PC-9 (cell line): ENCODE measurements around the gene ATAD3B. TPM values are rescaled to one million over a fixed set of nuclear protein-coding genes. Genes with fewer than 3 reads are reported as not detected.

Experiments
- BruUV-seq: library from RNA; stranded (reverse); fragments of 400-500 nt; replicated peaks from 2 replicates; lab custom pipeline; 2021; lab: Mats Ljungman, UMichigan
- CTCF ChIA-PET: fragments of 300-600 bp; sonication (Branson Sonifier 250); formaldehyde crosslinking; loops from one replicate; lab custom pipeline; 2022; ENCODE audit warnings: antibody characterized with exemption; lab: Charles Lee
- POLR2A ChIA-PET: fragments of 300-600 bp; sonication (Branson Sonifier 250); formaldehyde crosslinking; loops from one replicate; lab custom pipeline; 2022; ENCODE audit warnings: antibody characterized with exemption; ENCODE audit not compliant: unreplicated experiment; lab: Charles Lee
- DNase-seq, 2 experiments: peaks; one replicate each; pipeline versions ENCODE4 v3.0.0 to v3.0.0-alpha.2; 2015 to 2022; ENCODE audit warnings: mixed read lengths in 1 of 2
- H2AFZ ChIP-seq: fragments of 200-600 bp; sonication (generic); 2 replicates; pipeline ENCODE4 v1.8.1; 2017; ENCODE audit warnings: antibody characterized with exemption
- H3F3A ChIP-seq: fragments of 200-600 bp; sonication (generic); 2 replicates; pipeline ENCODE4 v1.8.1; 2017; ENCODE audit warnings: antibody characterized with exemption, mild to moderate bottlenecking, low read depth; ENCODE audit not compliant: insufficient read depth
- H3K27ac ChIP-seq: fragments of 200-600 bp; sonication (generic); 2 replicates; pipeline ENCODE4 v1.6.1; 2016; ENCODE audit warnings: mixed run types
- H3K27me3 ChIP-seq: fragments of 200-600 bp; sonication (generic); 2 replicates; pipeline ENCODE4 v1.6.1; 2016; ENCODE audit warnings: low read depth, mixed run types; ENCODE audit not compliant: insufficient read depth
- H3K36me3 ChIP-seq: fragments of 200-600 bp; sonication (generic); 2 replicates; pipeline ENCODE4 v1.6.1; 2016; ENCODE audit warnings: low read depth, mixed run types
- H3K4me1 ChIP-seq: fragments of 200-600 bp; sonication (generic); replicated peaks from 2 replicates; pipeline ENCODE4 v1.6.1; 2016; ENCODE audit warnings: mixed run types; ENCODE audit not compliant: insufficient read depth
- H3K4me2 ChIP-seq: fragments of 200-600 bp; sonication (generic); 2 replicates; pipeline ENCODE4 v1.6.1; 2017; ENCODE audit warnings: mixed run types
- H3K4me3 ChIP-seq: fragments of 200-600 bp; sonication (generic); 2 replicates; pipeline ENCODE4 v1.6.1; 2016; ENCODE audit warnings: mixed run types
- H3K79me2 ChIP-seq: fragments of 200-600 bp; sonication (generic); 2 replicates; pipeline ENCODE4 v1.6.1; 2017; ENCODE audit warnings: low read depth, mixed run types
- H3K9me2 ChIP-seq: fragments of 200-600 bp; sonication (generic); 2 replicates; pipeline ENCODE4 v1.8.1; 2017; ENCODE audit warnings: mild to moderate bottlenecking; ENCODE audit not compliant: insufficient read depth
- H3K9me3 ChIP-seq: fragments of 200-600 bp; sonication (generic); 2 replicates; pipeline ENCODE4 v1.8.1; 2016; ENCODE audit warnings: low read depth; ENCODE audit not compliant: insufficient read depth
- H4K20me1 ChIP-seq: fragments of 200-600 bp; sonication (generic); 2 replicates; pipeline ENCODE4 v1.8.1; 2017; ENCODE audit not compliant: insufficient read depth
- EZH2 ChIP-seq: fragments of 200-600 bp; sonication (generic); IDR thresholded peaks from 2 replicates; pipeline ENCODE4 v1.8.0; 2017; ENCODE audit warnings: antibody characterized with exemption, low read depth
- intact Hi-C: fragments of 100-400 bp; cut with micrococcal nuclease; formaldehyde crosslinking; loops from one replicate; pipeline ENCODE4 v1.10.0; 2022; ENCODE audit not compliant: unreplicated experiment
- total RNA-seq: library from RNA; stranded (reverse); gene quantifications from 2 replicates; pipeline ENCODE4 v1.2.3, GENCODE V29; 2021
- TF ChIP-seq, protein P1 (sequence below): fragments of 200-600 bp; sonication (generic); conservative IDR thresholded peaks from 2 replicates; pipeline ENCODE4 v1.6.1; 2017; ENCODE audit warnings: mixed run types, antibody characterized with exemption, mild to moderate bottlenecking, moderate library complexity

Gene ATAD3B
- total RNA-seq, 1 experiment from 2014 or later, result 32.8 TPM

DNA sequence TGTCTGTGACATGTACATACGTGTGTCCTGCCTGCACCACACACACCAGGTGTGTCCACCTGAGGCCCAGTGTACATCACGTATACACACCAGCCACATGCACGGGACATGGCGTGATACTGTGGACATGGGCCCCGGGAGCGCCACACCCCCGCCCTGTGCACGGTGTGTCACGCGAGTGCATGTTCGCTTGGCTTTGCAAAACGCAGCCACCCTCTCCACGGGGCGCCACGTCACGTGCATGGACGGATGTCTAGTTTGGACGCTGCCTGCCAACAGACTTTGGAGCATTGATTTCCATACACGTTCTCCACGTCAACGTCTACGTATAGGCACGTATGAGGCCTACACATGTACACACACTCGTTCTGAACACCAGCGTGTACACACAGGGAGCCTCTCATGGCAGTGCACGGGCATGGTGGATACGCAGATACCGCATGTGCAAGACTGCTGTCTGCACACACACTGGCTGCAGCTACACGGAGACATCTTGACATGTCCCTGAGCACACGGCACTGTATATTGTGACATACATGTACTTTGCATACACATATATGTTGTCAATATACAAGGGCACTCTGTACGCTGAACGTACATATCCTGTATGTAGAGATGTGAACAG lies 66.2 kb downstream of the ATAD3B start:
- ChIA-PET POLR2A (no interaction called here), CTCF (no interaction called here)
- TF ChIP-seq, protein P1, sequence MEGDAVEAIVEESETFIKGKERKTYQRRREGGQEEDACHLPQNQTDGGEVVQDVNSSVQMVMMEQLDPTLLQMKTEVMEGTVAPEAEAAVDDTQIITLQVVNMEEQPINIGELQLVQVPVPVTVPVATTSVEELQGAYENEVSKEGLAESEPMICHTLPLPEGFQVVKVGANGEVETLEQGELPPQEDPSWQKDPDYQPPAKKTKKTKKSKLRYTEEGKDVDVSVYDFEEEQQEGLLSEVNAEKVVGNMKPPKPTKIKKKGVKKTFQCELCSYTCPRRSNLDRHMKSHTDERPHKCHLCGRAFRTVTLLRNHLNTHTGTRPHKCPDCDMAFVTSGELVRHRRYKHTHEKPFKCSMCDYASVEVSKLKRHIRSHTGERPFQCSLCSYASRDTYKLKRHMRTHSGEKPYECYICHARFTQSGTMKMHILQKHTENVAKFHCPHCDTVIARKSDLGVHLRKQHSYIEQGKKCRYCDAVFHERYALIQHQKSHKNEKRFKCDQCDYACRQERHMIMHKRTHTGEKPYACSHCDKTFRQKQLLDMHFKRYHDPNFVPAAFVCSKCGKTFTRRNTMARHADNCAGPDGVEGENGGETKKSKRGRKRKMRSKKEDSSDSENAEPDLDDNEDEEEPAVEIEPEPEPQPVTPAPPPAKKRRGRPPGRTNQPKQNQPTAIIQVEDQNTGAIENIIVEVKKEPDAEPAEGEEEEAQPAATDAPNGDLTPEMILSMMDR, result no peak
- TF ChIP-seq EZH2, result no peak
- Histone ChIP-seq H3K9me2 (no peaks in the 10 kb centered on the region), H3K4me3 (no peak overlapping the region), H3K4me2 (no peak overlapping the region), H3K36me3 (no peaks in the 10 kb centered on the region), H3K79me2 (no peaks in the 10 kb centered on the region), H3K9me3 (no peaks in the 10 kb centered on the region), H2AFZ (no peak overlapping the region), H3K27ac (no peak overlapping the region), H4K20me1 (peaks cover 15% of the 10 kb centered on the region; the same call in 1 of the 2 replicates), H3K4me1 (no peaks in the 10 kb centered on the region), H3K27me3 (no peaks in the 10 kb centered on the region), H3F3A (peaks cover 18% of the 10 kb centered on the region)
- no TSS peak for BruUV-seq
- no peak for DNase-seq
- intact Hi-C loops, result no loop called here

DNA sequence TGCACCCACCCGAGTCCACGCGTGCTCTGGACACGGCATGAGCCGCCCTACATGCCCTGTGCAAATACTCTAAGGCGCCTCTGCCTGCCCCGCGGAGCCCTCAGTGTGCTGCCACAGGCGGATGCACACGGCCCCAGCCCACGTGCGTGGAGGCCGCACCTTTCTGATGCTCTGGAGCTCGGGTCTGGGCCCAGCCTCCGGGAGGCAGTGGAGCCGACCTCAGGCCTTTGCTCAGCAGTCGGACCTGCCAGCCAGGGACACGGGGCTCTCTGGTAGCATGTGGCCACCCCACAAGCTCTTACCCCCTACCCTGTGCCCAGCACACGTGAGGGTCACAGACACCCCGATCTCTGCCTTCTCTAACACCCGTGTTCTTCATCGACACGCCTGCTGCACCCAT lies 66.8 kb downstream of the ATAD3B start:
- ChIA-PET POLR2A (no interaction called here), CTCF (no interaction called here)
- no peak for DNase-seq
- no peak overlapping the region for H3K4me3 ChIP-seq
- H3K27ac ChIP-seq, result no peak overlapping the region
- H3K9me2 ChIP-seq, result no peaks in the 10 kb centered on the region
- H3K9me3 ChIP-seq, result no peaks in the 10 kb centered on the region
- H3K79me2 ChIP-seq, result no peaks in the 10 kb centered on the region
- H3K27me3 ChIP-seq, result no peaks in the 10 kb centered on the region
- TF ChIP-seq EZH2, result no peak
- TF ChIP-seq, protein P1, result no peak
- H3K4me1 ChIP-seq, result no peaks in the 10 kb centered on the region
- no TSS peak for BruUV-seq
- peaks cover 18% of the 10 kb centered on the region for H3F3A ChIP-seq
- no peaks in the 10 kb centered on the region for H3K36me3 ChIP-seq
- intact Hi-C loops, result no loop called here
- no peak overlapping the region for H3K4me2 ChIP-seq
- peaks cover 20% of the 10 kb centered on the region; the same call in 1 of the 2 replicates for H4K20me1 ChIP-seq
- H2AFZ ChIP-seq, result no peak overlapping the region

DNA sequence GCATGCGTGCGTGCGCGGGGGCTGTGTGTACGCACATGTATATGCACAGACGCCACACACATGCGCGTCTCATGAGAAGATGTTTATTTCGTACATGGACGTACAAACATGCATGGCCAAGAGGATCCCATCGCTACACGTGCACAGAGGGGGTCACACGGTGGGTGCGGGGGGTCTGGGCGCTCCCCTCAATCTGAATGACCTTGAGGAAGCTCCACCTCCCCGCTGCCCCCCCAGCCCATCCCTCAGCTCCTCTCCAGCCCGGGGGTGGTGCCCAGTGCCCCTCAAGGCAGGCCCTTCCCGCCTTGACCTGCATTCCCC lies 67.4 kb downstream of the ATAD3B start:
- TF ChIP-seq EZH2, result no peak
- TF ChIP-seq, protein P1, result no peak
- POLR2A ChIA-PET, result no interaction called here
- Histone ChIP-seq H3K36me3 (0 out of 2 replicates have a peak, but pooled peaks cover 3% of the 10 kb centered on the region), H3F3A (peaks cover 20% of the 10 kb centered on the region), H3K79me2 (no peaks in the 10 kb centered on the region), H3K4me1 (no peaks in the 10 kb centered on the region), H4K20me1 (peaks cover 20% of the 10 kb centered on the region; the same call in 1 of the 2 replicates), H3K9me2 (no peaks in the 10 kb centered on the region), H3K9me3 (no peaks in the 10 kb centered on the region), H2AFZ (no peak overlapping the region), H3K4me3 (no peak overlapping the region), H3K27ac (no peak overlapping the region), H3K4me2 (no peak overlapping the region), H3K27me3 (no peaks in the 10 kb centered on the region)
- CTCF ChIA-PET, result no interaction called here
- intact Hi-C loops, result no loop called here
- no peak for DNase-seq
- BruUV-seq, result no TSS peak
